Activated CD8-positive, alpha-beta T cell treated with anti-CD3 and anti-CD28 coated beads for 36 hours (primary cell): ENCODE results near the gene APAF1. TPM values are rescaled to one million over a fixed set of nuclear protein-coding genes. Genes with fewer than 3 reads are reported as not detected.

ENCODE experiments used
- total RNA-seq, 2 experiments: library from RNA; stranded (reverse); gene quantifications; one replicate each; pipeline ENCODE4 v1.2.3, GENCODE V29; 2021

APAF1 gene
- total RNA-seq, 2 experiments from 2014 or later = 14.3 to 17.9 TPM

Other genes with a start within 250 kb of the APAF1 start
- gene TMPO, start 129.7 kb upstream of the APAF1 start, total RNA-seq = 100 to 1,000 TPM; 324 to 328 TPM
- gene SLC25A3, start 51.6 kb upstream of the APAF1 start, total RNA-seq = 100 to 1,000 TPM; 665 to 672 TPM
- gene IKBIP, start 502 bp upstream of the APAF1 start, total RNA-seq = 10 to 100 TPM; 34.9 to 35.4 TPM